Breast epithelium (tissue), 3 donors: ENCODE results near the gene CYP21A2.
"Not testable (repeated sequence)": the region's sequence is repeated elsewhere in the genome, so short reads cannot be mapped to it uniquely, and the experiment has no call there.

Experiments used
- POLR2A ChIP-seq: fragments of 450-650 bp; IDR thresholded peaks from one replicate; pipeline ENCODE4 v1.6.1; 2016; ENCODE audit warnings: antibody characterized with exemption, mild to moderate bottlenecking, moderate library complexity
- POLR2AphosphoS5 ChIP-seq, 3 donors: sonication (generic); formaldehyde crosslinking; IDR thresholded peaks; one replicate each; pipeline ENCODE4 v1.6.1; 2017; ENCODE audit warnings: antibody characterized with exemption in 3 of 3
- TF ChIP-seq, protein P1 (sequence below), 3 donors: fragments of 450-650 bp; IDR thresholded peaks; one replicate each; pipeline ENCODE4 v1.5.1; 2016 to 2017; ENCODE audit warnings: antibody characterized with exemption in 3 of 3, mild to moderate bottlenecking in 3 of 3, moderate library complexity in 3 of 3

DNA sequence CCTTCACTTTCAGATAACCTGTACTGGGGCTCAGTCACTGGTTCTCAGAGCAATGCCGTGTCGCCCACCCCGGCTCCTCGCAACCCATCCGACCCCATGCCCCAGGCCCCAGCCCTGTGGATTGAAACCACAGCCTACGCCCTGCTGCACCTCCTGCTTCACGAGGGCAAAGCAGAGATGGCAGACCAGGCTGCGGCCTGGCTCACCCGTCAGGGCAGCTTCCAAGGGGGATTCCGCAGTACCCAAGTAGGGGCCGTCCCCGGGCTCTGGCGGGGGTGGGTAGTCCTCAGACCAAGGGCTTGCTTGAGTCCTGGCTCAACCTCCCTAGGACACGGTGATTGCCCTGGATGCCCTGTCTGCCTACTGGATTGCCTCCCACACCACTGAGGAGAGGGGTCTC, 8.7 kb upstream of the CYP21A2 start:
- TF ChIP-seq, protein P1, sequence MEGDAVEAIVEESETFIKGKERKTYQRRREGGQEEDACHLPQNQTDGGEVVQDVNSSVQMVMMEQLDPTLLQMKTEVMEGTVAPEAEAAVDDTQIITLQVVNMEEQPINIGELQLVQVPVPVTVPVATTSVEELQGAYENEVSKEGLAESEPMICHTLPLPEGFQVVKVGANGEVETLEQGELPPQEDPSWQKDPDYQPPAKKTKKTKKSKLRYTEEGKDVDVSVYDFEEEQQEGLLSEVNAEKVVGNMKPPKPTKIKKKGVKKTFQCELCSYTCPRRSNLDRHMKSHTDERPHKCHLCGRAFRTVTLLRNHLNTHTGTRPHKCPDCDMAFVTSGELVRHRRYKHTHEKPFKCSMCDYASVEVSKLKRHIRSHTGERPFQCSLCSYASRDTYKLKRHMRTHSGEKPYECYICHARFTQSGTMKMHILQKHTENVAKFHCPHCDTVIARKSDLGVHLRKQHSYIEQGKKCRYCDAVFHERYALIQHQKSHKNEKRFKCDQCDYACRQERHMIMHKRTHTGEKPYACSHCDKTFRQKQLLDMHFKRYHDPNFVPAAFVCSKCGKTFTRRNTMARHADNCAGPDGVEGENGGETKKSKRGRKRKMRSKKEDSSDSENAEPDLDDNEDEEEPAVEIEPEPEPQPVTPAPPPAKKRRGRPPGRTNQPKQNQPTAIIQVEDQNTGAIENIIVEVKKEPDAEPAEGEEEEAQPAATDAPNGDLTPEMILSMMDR (IDR thresholded peaks at IDR 0.05), result not testable (repeated sequence)
- TF ChIP-seq POLR2A; POLR2AphosphoS5 (IDR thresholded peaks at IDR 0.05): not testable (repeated sequence)
